ENCODE results near the gene PREPL. TPM values are rescaled to one million over a fixed set of nuclear protein-coding genes. Genes with fewer than 3 reads are reported as not detected.
"Not testable (repeated sequence)": the region's sequence is repeated elsewhere in the genome, so short reads cannot be mapped to it uniquely, and the experiment has no call there.

Gene PREPL
- total RNA-seq, 1 donor from 2014 or later, result 60.0 TPM

DNA sequence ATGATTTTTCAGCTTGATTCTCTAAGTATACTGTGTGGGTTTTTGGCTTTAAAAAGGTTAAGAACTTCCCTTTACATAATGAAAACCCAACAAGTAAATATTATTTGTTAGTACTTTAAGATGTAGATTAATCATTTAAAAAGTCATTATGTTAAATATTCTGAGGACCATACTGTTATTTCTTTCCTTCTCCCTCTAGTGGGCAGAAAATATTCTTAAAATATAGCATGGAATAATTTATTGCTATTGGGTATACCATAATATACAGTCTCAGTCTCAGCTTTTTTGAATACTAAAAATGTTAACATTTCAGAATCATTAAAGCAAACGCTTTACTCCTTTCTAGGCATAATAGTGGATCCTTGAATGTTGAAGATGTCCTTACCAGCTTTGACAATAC lies 28.6 kb upstream of the PREPL start:
- TF ChIP-seq, protein P1, sequence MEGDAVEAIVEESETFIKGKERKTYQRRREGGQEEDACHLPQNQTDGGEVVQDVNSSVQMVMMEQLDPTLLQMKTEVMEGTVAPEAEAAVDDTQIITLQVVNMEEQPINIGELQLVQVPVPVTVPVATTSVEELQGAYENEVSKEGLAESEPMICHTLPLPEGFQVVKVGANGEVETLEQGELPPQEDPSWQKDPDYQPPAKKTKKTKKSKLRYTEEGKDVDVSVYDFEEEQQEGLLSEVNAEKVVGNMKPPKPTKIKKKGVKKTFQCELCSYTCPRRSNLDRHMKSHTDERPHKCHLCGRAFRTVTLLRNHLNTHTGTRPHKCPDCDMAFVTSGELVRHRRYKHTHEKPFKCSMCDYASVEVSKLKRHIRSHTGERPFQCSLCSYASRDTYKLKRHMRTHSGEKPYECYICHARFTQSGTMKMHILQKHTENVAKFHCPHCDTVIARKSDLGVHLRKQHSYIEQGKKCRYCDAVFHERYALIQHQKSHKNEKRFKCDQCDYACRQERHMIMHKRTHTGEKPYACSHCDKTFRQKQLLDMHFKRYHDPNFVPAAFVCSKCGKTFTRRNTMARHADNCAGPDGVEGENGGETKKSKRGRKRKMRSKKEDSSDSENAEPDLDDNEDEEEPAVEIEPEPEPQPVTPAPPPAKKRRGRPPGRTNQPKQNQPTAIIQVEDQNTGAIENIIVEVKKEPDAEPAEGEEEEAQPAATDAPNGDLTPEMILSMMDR (IDR thresholded peaks at IDR 0.05), result peak; percentile 79
- DNase-seq (ENCODE audit: low spot score), result no peak
- Mint-ChIP-seq H3K4me3 (ENCODE audit: unreplicated experiment) (no peak overlapping the region), H3K36me3 (ENCODE audit: low read depth) (peaks cover 12% of the 10 kb centered on the region), H3K9me3 (ENCODE audit: low read depth) (peaks cover 21% of the 10 kb centered on the region), H3K27ac (ENCODE audit: unreplicated experiment) (no peak overlapping the region), H3K27me3 (ENCODE audit: low read depth) (no peaks in the 10 kb centered on the region), H3K4me1 (ENCODE audit: low read depth) (no peaks in the 10 kb centered on the region)

DNA sequence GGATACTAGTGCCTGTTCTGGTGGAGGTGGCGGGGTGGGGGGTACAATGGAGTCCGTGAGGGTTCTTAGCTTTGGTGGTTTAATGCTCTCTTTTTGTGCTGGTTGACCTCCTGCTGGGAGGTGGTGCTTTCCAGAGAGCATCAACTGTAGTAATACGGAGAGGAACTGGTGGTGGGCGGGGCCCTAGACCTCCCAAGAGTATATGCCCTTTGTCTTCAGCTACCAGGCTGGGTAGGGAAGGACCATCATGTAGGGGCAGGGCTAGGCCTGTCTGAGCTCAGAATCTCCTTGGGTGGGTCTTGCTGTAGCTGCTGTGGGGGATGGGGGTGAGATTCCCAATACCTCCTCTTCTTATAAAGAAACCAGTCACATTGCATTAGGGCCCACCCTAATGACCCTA lies 27.6 kb upstream of the PREPL start:
- Mint-ChIP-seq H3K36me3 (ENCODE audit: low read depth) (peaks cover 18% of the 10 kb centered on the region), H3K27ac (ENCODE audit: unreplicated experiment) (no peak overlapping the region), H3K27me3 (ENCODE audit: low read depth) (no peaks in the 10 kb centered on the region), H3K4me3 (ENCODE audit: unreplicated experiment) (no peak overlapping the region), H3K9me3 (ENCODE audit: low read depth) (peaks cover 29% of the 10 kb centered on the region), H3K4me1 (ENCODE audit: low read depth) (no peaks in the 10 kb centered on the region)
- TF ChIP-seq, protein P1 (IDR thresholded peaks at IDR 0.05), result no peak
- no peak for DNase-seq (ENCODE audit: low spot score)

DNA sequence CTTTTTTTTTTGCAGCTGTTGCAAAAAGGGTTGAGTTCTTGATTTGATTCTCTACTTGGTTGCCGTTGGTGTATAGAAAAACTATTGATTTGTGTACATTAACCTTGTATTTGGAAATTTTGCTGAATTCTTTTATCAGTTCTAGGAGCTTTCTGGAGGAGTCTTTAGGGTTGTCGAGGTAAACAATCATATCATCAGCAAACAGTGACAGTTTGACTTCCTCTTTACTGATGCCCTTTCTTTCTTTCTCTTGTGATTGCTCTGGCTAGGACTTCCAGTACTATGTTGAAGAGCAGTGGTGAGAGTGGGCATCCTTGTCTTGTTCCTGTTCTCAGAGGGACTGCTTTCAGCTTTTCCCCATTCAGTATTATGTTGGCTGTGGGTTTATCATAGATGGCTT lies 23.9 kb upstream of the PREPL start:
- not testable (repeated sequence) for DNase-seq (ENCODE audit: low spot score); H3K27ac Mint-ChIP-seq (ENCODE audit: unreplicated experiment); H3K4me3 Mint-ChIP-seq (ENCODE audit: unreplicated experiment); H3K27me3 Mint-ChIP-seq (ENCODE audit: low read depth); H3K4me1 Mint-ChIP-seq (ENCODE audit: low read depth)
- Mint-ChIP-seq H3K36me3 (ENCODE audit: low read depth) (peaks cover 22% of the 10 kb centered on the region), H3K9me3 (ENCODE audit: low read depth) (peaks cover 29% of the 10 kb centered on the region)

DNA sequence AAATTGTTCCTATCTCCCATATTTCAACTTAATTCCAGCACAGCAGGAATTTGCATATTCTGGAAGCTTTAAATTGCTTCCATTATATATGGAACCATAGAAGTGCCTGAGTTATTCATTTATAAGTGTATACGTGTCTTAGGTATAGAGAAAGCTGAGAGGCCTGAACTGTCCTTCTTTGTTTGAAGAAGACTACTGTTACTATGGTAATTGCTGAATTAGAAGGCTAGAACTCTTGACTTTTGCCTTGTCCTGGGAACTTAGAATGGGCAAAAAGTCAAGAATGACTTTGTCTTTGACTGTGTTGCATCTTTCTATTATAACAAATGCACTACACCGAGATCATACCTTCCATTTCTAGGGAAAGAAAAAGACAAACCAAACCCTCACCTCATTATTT lies 16.2 kb upstream of the PREPL start:
- TF ChIP-seq, protein P1 (IDR thresholded peaks at IDR 0.05), result no peak
- Mint-ChIP-seq H3K4me3 (ENCODE audit: unreplicated experiment) (no peak overlapping the region), H3K9me3 (ENCODE audit: low read depth) (peaks cover 6% of the 10 kb centered on the region), H3K4me1 (ENCODE audit: low read depth) (no peaks in the 10 kb centered on the region), H3K27ac (ENCODE audit: unreplicated experiment) (no peak overlapping the region), H3K27me3 (ENCODE audit: low read depth) (no peaks in the 10 kb centered on the region), H3K36me3 (ENCODE audit: low read depth) (peaks cover 4% of the 10 kb centered on the region)
- DNase-seq (ENCODE audit: low spot score), result no peak

DNA sequence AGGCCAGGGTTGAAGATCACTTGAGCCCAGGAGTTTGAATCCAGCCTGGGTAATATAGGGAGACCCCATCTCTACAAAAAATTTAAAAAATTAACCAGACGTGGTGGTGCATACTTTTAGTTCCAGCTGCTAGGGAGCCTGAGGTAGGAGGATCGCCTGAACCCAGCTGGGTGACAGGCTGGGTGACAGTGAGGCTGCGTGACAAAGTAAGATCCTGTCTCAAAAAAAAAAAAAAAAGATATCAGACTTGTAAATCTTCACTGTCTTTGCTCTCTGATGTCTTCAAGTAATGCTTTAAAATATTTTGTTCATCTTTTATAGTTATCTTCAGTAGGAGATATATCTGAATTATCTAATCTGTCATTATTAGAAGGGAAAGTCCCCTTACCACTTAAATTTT lies 11.0 kb upstream of the PREPL start:
- Mint-ChIP-seq H3K4me1 (ENCODE audit: low read depth) (no peaks in the 10 kb centered on the region), H3K4me3 (ENCODE audit: unreplicated experiment) (no peak overlapping the region), H3K36me3 (ENCODE audit: low read depth) (peaks cover 6% of the 10 kb centered on the region), H3K27me3 (ENCODE audit: low read depth) (no peaks in the 10 kb centered on the region), H3K27ac (ENCODE audit: unreplicated experiment) (no peak overlapping the region), H3K9me3 (ENCODE audit: low read depth) (peaks cover 7% of the 10 kb centered on the region)
- no peak for DNase-seq (ENCODE audit: low spot score)
- TF ChIP-seq, protein P1 (IDR thresholded peaks at IDR 0.05), result no peak

DNA sequence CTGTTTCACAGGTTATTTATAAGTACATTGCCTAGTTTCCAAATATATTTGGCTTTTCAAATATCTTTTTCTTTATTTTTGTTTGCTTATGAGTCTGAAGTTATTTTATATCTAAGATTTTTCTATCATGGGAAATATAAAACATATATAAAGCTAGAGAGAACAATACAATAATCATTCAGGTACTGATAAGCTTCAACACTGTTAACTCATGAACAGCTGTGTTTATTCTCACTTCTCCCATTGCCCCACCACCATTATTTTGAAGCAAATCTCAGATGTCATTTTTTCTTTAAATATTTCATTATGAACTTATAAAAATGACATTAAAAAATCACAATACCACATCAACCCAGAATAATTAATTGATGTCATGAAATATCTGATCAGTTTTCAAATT lies 10.2 kb upstream of the PREPL start:
- TF ChIP-seq, protein P1 (IDR thresholded peaks at IDR 0.05), result no peak
- Mint-ChIP-seq H3K36me3 (ENCODE audit: low read depth) (peaks cover 6% of the 10 kb centered on the region), H3K4me1 (ENCODE audit: low read depth) (no peaks in the 10 kb centered on the region), H3K4me3 (ENCODE audit: unreplicated experiment) (no peak overlapping the region), H3K9me3 (ENCODE audit: low read depth) (peaks cover 7% of the 10 kb centered on the region), H3K27ac (ENCODE audit: unreplicated experiment) (no peak overlapping the region), H3K27me3 (ENCODE audit: low read depth) (no peaks in the 10 kb centered on the region)
- no peak for DNase-seq (ENCODE audit: low spot score)
